Neuronal stem cell (in vitro differentiated cells): Measurements from ENCODE around the gene FAM124B.

Experiments used
- DNase-seq: peaks from one replicate; pipeline ENCODE4 v3.0.0-alpha.2; 2013; ENCODE audit warnings: low spot score
- H2AFZ ChIP-seq: one replicate; pipeline ENCODE4 v1.6.1; 2013; ENCODE audit warnings: mild to moderate bottlenecking, low read length, inconsistent platforms
- H2AK5ac ChIP-seq: 2 replicates; pipeline ENCODE4 v1.6.1; 2013; ENCODE audit warnings: low read depth, mild to moderate bottlenecking, inconsistent platforms, low read length, moderate library complexity, mixed read lengths
- H2BK120ac ChIP-seq: 2 replicates; pipeline ENCODE4 v1.6.1; 2013; ENCODE audit warnings: low read depth, mild to moderate bottlenecking, inconsistent platforms, low read length, moderate library complexity, mixed read lengths
- H2BK12ac ChIP-seq: one replicate; pipeline ENCODE4 v1.6.1; 2013; ENCODE audit warnings: low read length, inconsistent platforms
- H2BK15ac ChIP-seq: 2 replicates; pipeline ENCODE4 v1.6.1; 2013; ENCODE audit warnings: mild to moderate bottlenecking, low read length, inconsistent platforms, mixed read lengths
- H2BK5ac ChIP-seq: one replicate; pipeline ENCODE4 v1.6.1; 2013; ENCODE audit warnings: inconsistent platforms, mild to moderate bottlenecking, low read length, moderate library complexity
- H3K14ac ChIP-seq: one replicate; pipeline ENCODE4 v1.6.1; 2013; ENCODE audit warnings: low read length, inconsistent platforms
- H3K18ac ChIP-seq: 2 replicates; pipeline ENCODE4 v1.6.1; 2013; ENCODE audit warnings: low read length, inconsistent platforms
- H3K23ac ChIP-seq: 2 replicates; pipeline ENCODE4 v1.6.1; 2013; ENCODE audit warnings: low read depth, mild to moderate bottlenecking, mixed read lengths, low read length, inconsistent platforms; ENCODE audit not compliant: poor library complexity
- H3K27ac ChIP-seq: replicated peaks from 3 replicates; pipeline ENCODE4 v1.5.1; 2013; ENCODE audit warnings: low read length, inconsistent platforms
- H3K27me3 ChIP-seq, 3 experiments: 2 replicates each; pipeline ENCODE4 v1.6.1; 2013; ENCODE audit warnings: low read length in 3 of 3, mild to moderate bottlenecking in 2 of 3, inconsistent platforms in 1 of 3, low read depth in 1 of 3, mixed read lengths in 1 of 3, moderate library complexity in 1 of 3; ENCODE audit not compliant: control insufficient read depth in 3 of 3, insufficient read depth in 3 of 3
- H3K36me3 ChIP-seq, 2 donors: replicated peaks in 1 of 2; 2 replicates each; pipeline ENCODE4 v1.6.1; 2013; ENCODE audit warnings: low read length in 2 of 2; ENCODE audit not compliant: control insufficient read depth in 2 of 2, insufficient read depth in 2 of 2
- H3K4ac ChIP-seq: 2 replicates; pipeline ENCODE4 v1.6.1; 2013; ENCODE audit warnings: inconsistent platforms, mild to moderate bottlenecking, low read length, moderate library complexity
- H3K4me1 ChIP-seq, 2 donors: 1 replicate in 1 of 2; 2 replicates in 1 of 2; pipeline ENCODE4 v1.6.1; 2013; ENCODE audit warnings: low read length in 2 of 2, low read depth in 1 of 2; ENCODE audit not compliant: control insufficient read depth in 2 of 2, insufficient read depth in 1 of 2
- H3K4me2 ChIP-seq: one replicate; pipeline ENCODE4 v1.6.1; 2013; ENCODE audit warnings: mild to moderate bottlenecking, low read length, inconsistent platforms; ENCODE audit not compliant: insufficient read depth, poor library complexity, severe bottlenecking
- H3K4me3 ChIP-seq, 2 donors: 2 replicates each; pipeline ENCODE4 v1.5.1; 2013; ENCODE audit warnings: low read length in 2 of 2, mild to moderate bottlenecking in 2 of 2, inconsistent platforms in 1 of 2, moderate library complexity in 1 of 2
- H3K79me1 ChIP-seq: one replicate; pipeline ENCODE4 v1.6.1; 2013; ENCODE audit warnings: low read depth, mild to moderate bottlenecking, inconsistent platforms, low read length, moderate library complexity
- H3K9ac ChIP-seq: one replicate; pipeline ENCODE4 v1.6.1; 2013; ENCODE audit warnings: mild to moderate bottlenecking, low read depth, low read length, inconsistent platforms; ENCODE audit not compliant: poor library complexity
- H3K9me3 ChIP-seq, 2 donors: replicated peaks in 1 of 2; 2 replicates each; pipeline versions ENCODE3 to v1.6.1; 2013; ENCODE audit warnings: low read length in 2 of 2, mild to moderate bottlenecking in 2 of 2, inconsistent platforms in 1 of 2, low read depth in 1 of 2, mixed read lengths in 1 of 2, moderate library complexity in 1 of 2; ENCODE audit not compliant: control insufficient read depth in 2 of 2, insufficient read depth in 1 of 2
- H4K8ac ChIP-seq: one replicate; pipeline ENCODE4 v1.6.1; 2013; ENCODE audit warnings: low read depth, mild to moderate bottlenecking, inconsistent platforms, low read length, moderate library complexity
- H4K91ac ChIP-seq: one replicate; pipeline ENCODE4 v1.6.1; 2013; ENCODE audit warnings: low read length, low read depth, mild to moderate bottlenecking, inconsistent platforms; ENCODE audit not compliant: poor library complexity
- WGBS, 2 donors: extraction: QIAGEN DNeasy Blood & Tissue Kit; methylation state at CpG; one replicate each; pipeline ENCODE4 v1.1.7; 2013; ENCODE audit warnings: missing lambda C conversion rate in 2 of 2, mixed read lengths in 1 of 2; ENCODE audit not compliant: insufficient read length in 2 of 2, insufficient replicate concordance in 1 of 2; ENCODE audit errors: extremely low coverage in 2 of 2; 5-methylcytosine and 5-hydroxymethylcytosine counted together

Gene FAM124B

GRCh38 chr2:224436634-224437033 is 34.7 kb upstream of the FAM124B start:
- Histone ChIP-seq H3K27me3 (no peaks in the 10 kb centered on the region), H3K9ac (no peak overlapping the region), H2BK120ac (no peak overlapping the region), H4K8ac (no peak overlapping the region), H3K4me3 (no peak overlapping the region), H3K4ac (no peak overlapping the region), H3K27ac (no peak overlapping the region), H3K9me3 (no peaks in the 10 kb centered on the region), H3K79me1 (no peaks in the 10 kb centered on the region), H2AK5ac (no peak overlapping the region), H3K18ac (no peak overlapping the region), H3K36me3 (no peaks in the 10 kb centered on the region), H3K4me2 (no peak overlapping the region), H3K23ac (no peak overlapping the region), H2BK15ac (peak overlapping the region; percentile 27), H4K91ac (no peak overlapping the region), H2BK5ac (peak overlapping the region; percentile 75), H2BK12ac (no peak overlapping the region), H3K4me1 (peaks cover 4 to 5% of the 10 kb centered on the region in 2 donors), H3K14ac (no peak overlapping the region), H2AFZ (no peak overlapping the region)
- DNase-seq: no peak
- no CpG with 5 or more reads among the region's 1 CpG for WGBS, 2 donors

- no peaks in the 10 kb centered on the region for H3K36me3 ChIP-seq
- no peak overlapping the region for H4K91ac ChIP-seq
- H3K4me2 ChIP-seq: no peak overlapping the region
- no peak overlapping the region for H3K4me3 ChIP-seq
- H3K27me3 ChIP-seq: no peaks in the 10 kb centered on the region
- WGBS, 2 donors: no CpG with 5 or more reads among the region's 4 CpGs
- H2BK15ac ChIP-seq: no peak overlapping the region
- no peak overlapping the region for H3K23ac ChIP-seq
- no peaks in the 10 kb centered on the region for H3K79me1 ChIP-seq
- H2BK5ac ChIP-seq: no peak overlapping the region
- peaks cover 4 to 5% of the 10 kb centered on the region in 2 donors for H3K4me1 ChIP-seq
- H3K18ac ChIP-seq: no peak overlapping the region
- no peak overlapping the region for H2BK120ac ChIP-seq
- H3K9ac ChIP-seq: no peak overlapping the region
- no peak overlapping the region for H2AFZ ChIP-seq
- no peak overlapping the region for H3K27ac ChIP-seq
- no peak overlapping the region for H3K4ac ChIP-seq
- DNase-seq: no peak
- H2AK5ac ChIP-seq: no peak overlapping the region
- H2BK12ac ChIP-seq: no peak overlapping the region
- no peak overlapping the region for H4K8ac ChIP-seq
- peaks cover 0 to 4% of the 10 kb centered on the region in 2 donors for H3K9me3 ChIP-seq
- no peak overlapping the region for H3K14ac ChIP-seq
These were observed 32.7 kb upstream of the FAM124B start for GRCh38 chr2:224434618-224435017.

GRCh38 chr2:224433442-224433841 is 31.5 kb upstream of the FAM124B start:
- no peak overlapping the region for H3K27ac ChIP-seq

GRCh38 chr2:224432003-224432579 is 30.2 kb upstream of the FAM124B start:
- H3K36me3 ChIP-seq: no peaks in the 10 kb centered on the region
- no peak overlapping the region for H3K4me2 ChIP-seq
- peaks cover 0 to 6% of the 10 kb centered on the region in 2 donors for H3K9me3 ChIP-seq
- H4K8ac ChIP-seq: no peak overlapping the region
- no peak overlapping the region for H2BK15ac ChIP-seq
- no peak for DNase-seq
- no CpG with 5 or more reads among the region's 6 CpGs for WGBS, 2 donors
- no peak overlapping the region for H2AFZ ChIP-seq
- no peak overlapping the region for H2BK12ac ChIP-seq
- no peak overlapping the region for H4K91ac ChIP-seq
- H2BK120ac ChIP-seq: no peak overlapping the region
- no peak overlapping the region for H3K18ac ChIP-seq
- no peak overlapping the region for H3K9ac ChIP-seq
- no peak overlapping the region for H3K27ac ChIP-seq
- H3K4ac ChIP-seq: no peak overlapping the region
- peak overlapping the region; percentile 17 for H2AK5ac ChIP-seq
- no peak overlapping the region for H3K14ac ChIP-seq
- peaks cover 4 to 5% of the 10 kb centered on the region in 2 donors for H3K4me1 ChIP-seq
- H3K4me3 ChIP-seq: no peak overlapping the region
- no peak overlapping the region for H3K23ac ChIP-seq
- H2BK5ac ChIP-seq: no peak overlapping the region
- no peaks in the 10 kb centered on the region for H3K27me3 ChIP-seq
- no peaks in the 10 kb centered on the region for H3K79me1 ChIP-seq

More at GRCh38 chr2:224433442-224433841, 31.5 kb upstream of the FAM124B start:
- no peaks in the 10 kb centered on the region for H3K27me3 ChIP-seq
- H2BK12ac ChIP-seq: no peak overlapping the region
- no peak overlapping the region for H2BK120ac ChIP-seq
- no peak overlapping the region for H3K4ac ChIP-seq
- peak; percentile 21 for DNase-seq
- no peak overlapping the region for H4K91ac ChIP-seq
- H3K23ac ChIP-seq: no peak overlapping the region
- H2AK5ac ChIP-seq: no peak overlapping the region
- H3K79me1 ChIP-seq: no peaks in the 10 kb centered on the region
- no peak overlapping the region for H3K4me2 ChIP-seq
- H3K18ac ChIP-seq: no peak overlapping the region
- no CpG with 5 or more reads among the region's 10 CpGs for WGBS, 2 donors
- H4K8ac ChIP-seq: no peak overlapping the region
- H3K4me1 ChIP-seq: peaks cover 4 to 5% of the 10 kb centered on the region in 2 donors
- H3K36me3 ChIP-seq: no peaks in the 10 kb centered on the region
- no peak overlapping the region for H2BK15ac ChIP-seq
- no peak overlapping the region for H2BK5ac ChIP-seq
- H3K14ac ChIP-seq: no peak overlapping the region
- H3K9ac ChIP-seq: no peak overlapping the region
- no peak overlapping the region for H3K4me3 ChIP-seq
- peaks cover 0 to 6% of the 10 kb centered on the region in 2 donors for H3K9me3 ChIP-seq
- peak overlapping the region; percentile 71 for H2AFZ ChIP-seq
